Activated gamma-delta T cell (primary cell): ENCODE results near the gene DMKN.
"Not testable (repeated sequence)": the region's sequence is repeated elsewhere in the genome, so short reads cannot be mapped to it uniquely, and the experiment has no call there.

Experiments used
- DNase-seq: peaks from one replicate; lab custom pipeline; 2025; lab: John Stamatoyannopoulos, UW

Gene DMKN

DNA sequence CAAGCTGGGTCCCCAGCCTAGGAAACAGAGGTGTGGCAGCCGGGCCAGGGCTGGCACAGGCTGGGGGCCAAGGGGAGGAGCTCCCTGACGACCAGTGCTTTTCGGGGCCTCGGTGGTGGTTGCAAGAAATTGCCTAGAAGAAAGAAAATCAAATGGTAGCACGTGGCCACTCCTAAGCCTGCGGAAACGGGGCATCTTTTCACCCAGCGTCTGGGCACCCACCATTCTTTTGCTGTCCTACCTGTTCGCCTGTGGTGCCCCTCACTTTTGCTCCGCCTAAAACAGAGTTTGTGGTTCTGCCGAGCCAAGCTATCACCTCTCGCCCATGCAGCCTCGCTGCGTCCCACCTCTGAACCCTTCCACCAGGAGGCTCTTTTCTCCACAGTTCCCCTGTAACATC, 16.0 kb downstream of the DMKN start:
- DNase-seq = no peak

DNA sequence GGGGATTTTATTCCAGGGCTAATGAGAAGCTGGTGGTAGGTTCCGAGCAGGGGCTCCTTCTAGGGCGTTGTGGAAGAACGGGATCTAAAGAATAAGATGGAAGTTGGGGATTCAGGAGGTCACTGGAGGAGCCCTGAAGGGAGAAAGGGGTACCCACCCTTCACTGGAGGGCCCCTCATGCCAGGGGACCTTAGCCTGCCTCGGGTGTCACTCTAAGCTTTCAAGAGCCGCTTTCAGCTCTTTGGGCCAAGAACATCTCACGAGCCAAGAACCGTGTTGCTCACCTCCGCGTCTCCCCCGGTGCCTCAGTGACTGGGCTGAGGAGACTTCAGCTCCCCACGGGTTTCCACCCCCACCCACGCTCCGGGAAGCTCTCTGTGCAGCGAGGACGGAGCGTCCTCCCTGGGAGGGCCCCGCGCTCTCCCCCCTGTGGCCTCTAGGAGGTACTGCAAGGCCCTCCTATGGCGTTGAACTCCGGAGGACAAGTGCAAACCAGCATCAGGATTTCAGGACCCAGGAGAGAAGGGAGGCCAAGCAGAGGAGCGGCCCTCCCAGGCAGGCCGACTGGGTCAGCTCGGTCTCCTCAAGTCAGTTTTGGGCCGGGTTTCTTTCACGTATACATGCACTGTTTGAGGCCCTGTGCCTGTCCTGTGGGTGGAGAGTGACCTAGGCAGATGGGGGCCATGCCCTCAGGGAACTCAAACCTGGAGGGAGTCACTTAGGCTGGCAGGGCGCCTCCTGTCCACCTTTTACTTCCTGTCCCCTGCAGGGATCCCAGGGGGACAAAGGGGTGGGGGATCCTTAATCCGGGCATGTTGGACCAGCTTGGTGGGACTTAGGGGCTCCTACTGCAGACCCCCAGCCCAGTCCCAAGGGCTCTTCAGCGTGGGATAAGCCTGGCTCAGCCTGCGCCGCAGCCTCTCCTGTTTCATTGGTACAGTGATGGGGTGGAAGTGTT, 18.1 kb downstream of the DMKN start:
- DNase-seq = no peak

DNA sequence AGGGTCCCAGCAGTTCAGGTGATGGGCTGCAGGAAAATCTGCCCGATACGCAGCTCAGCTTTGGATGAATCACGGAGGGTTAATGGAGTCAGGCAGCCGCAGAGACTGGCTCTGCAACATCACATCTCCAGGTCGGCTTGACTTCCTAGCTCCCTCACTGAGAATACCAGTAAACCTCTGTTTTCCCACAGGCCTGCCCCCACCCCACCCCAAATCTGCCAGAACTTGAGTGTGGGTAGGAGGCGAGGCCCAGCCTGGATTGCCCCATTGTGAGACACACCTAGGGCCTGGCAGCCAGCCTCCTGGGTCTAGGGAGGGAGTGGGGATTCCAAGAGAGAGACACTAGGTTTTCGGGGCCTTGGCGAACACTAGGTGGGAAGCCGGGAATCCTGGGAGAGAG, 19.5 kb downstream of the DMKN start:
- DNase-seq = no peak

DNA sequence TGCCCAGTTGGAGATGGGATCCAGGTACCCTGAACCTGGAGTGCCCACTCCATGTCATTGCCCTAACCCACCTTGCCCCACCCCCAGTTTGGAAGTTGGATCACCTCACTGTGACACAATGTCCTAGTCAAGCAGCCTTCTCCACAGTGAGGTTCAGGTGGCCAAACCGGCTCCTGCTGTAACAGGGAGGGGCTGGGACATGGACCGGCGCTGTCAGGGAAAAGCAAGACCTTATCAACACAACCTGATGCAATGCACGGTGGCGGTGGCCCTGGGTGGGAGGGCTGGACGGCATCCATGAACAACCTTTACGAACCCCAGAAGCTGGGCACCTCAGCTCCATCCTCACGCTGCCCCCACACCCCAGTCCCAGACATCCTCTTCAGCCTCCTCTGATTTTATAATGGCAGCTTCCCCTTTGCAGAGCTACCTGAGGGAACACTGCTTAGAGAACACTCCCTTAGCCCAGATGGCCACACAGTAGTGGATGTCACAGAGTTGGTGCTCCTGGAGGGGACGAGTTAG, 21.6 kb downstream of the DMKN start:
- no peak for DNase-seq

DNA sequence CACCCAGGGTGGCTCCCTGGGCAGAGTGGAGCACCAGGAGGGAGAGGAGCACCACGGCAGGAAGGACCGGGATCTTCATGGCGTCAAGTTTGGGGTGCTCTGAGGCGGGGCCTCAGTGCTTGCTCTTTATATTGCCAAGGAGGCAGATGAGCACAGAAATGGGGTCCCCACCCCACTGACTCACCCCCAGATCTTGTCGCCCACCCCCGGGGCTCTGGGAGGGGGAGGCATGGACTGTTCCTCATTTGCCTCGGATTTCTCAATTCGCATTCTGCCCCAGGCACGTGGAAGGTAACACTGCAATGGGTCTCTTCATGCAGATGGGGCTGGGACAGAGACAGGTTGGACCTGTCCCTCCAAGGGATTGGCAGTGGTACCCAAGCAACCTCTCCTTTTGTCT, 23.1 kb downstream of the DMKN start, which contains the start of gene KRTDAP:
KRTDAP (minus strand) TSS at position 101 of the 400 bp plus-strand sequence; CDS start at position 79, 22 bp downstream.
- DNase-seq = no peak

DNA sequence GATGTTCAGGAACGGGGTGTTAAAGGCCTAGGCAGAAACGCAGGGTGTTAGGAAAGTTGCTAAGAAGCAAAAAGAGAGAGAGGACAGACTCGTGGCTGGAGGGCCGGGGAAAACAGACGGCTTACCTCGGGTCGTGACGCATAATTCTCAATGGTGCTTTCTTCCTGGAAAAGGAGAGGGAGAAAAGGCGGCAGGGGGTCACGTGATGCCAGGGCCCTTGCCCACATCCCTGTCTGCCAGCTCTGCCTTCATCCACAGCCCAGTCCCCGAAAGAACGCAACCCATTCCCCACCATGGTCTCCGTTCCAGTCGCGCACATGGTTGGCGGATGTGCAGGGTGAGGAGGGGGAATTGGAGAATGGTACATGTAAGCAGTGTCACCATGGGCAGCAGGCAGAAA, 24.8 kb downstream of the DMKN start:
- no peak for DNase-seq

DNA sequence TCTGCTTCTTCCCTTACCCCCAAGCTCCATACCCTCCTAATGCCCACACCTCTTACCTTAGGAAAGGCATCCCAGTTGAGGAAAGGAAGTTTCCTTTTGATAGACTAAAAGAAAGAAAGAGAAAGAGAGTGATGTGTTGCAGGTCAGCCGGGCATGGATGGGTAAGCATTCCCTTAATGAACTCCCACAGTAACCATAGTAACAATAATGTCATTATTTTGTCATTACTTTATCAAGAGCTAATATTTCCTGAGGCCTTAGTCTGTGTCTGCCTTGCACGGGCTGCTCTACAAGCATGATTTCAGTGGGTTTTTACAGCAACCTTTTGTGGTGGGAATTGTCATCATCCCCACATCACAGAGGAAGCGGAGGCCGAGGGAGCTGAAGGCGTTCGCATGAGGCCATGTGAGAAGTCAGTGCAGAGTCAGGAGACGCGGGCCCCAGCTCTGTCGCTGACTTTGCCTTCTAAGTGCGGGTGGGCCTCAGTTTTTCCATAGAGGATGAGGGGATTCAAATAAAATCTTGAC, 25.7 kb downstream of the DMKN start:
- no peak for DNase-seq

DNA sequence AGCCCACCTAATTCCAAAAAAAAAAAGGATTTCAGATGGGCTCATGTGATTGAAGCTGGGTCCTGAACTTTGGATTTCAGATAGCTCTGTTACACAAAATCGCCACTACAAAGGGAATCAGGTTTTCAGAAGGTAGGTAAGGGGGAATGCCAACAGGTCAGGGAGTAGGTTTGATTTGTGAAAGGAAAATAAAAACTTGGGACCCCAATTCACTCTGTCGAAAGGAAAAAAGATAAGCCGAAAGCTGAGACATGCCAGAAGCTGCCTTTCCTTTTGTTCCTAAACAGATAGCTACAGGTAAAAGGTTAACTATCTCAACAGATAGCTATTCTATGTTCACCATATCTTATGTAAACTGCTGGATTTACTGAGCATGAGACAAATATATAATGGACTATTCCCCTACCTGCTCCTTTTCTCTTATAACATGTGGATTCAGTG, 27.2 kb downstream of the DMKN start:
- no peak for DNase-seq

DNA sequence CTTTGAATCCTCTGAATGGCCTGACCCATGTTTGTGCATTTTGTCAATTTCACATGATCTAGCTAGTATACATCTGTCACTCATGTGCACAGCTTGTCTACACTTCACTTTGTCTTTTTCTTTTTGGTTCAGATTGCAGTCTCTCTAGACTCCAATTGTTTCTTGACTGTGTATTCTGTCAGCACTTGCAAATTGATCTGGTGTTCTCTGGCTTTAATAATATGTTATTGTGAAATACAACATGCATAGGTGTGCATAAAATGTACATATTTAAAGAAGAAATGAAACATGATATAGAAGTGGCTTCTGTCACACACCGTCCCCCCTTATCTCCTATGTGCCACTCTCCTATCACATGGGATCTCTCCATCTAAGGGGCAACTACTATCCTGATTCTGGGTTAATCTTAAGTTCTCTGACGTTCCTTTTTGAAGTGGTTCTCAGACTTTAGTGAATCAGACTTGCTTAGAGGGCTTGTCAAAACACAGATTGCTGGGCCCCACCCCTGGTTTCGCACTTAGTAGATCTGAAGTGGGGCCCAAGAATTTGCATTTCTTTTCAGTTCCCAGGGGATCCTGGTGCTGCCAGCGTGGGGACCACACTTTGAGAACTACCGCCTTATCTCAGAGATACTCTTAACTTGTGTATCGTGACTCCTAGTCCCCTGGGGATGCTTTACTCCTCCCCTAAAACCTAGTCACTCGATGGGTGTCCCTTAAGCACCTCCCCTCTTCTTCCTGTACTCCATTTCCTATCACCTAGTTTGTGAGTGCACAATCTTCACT, 29.0 kb downstream of the DMKN start:
- no peak for DNase-seq

DNA sequence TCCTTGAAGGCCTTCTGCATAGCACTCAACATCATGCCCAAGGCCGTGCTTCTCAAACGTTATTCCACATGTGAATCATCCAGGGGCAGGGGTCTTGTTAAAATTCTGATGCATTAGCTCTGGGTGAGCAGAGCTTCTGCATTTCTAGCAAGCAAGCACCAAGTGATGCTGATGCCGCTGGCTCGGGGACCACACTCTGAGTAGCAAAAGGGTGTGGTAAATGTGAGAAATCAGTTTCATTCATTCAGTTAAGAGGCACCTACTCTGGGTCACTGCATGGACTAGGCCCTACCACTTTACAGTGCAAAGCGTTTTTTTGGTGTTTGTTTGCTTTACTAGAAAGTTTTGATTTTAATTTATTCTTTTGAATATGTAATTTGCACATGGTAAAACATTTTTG, 30.4 kb downstream of the DMKN start:
- DNase-seq = no peak

DNA sequence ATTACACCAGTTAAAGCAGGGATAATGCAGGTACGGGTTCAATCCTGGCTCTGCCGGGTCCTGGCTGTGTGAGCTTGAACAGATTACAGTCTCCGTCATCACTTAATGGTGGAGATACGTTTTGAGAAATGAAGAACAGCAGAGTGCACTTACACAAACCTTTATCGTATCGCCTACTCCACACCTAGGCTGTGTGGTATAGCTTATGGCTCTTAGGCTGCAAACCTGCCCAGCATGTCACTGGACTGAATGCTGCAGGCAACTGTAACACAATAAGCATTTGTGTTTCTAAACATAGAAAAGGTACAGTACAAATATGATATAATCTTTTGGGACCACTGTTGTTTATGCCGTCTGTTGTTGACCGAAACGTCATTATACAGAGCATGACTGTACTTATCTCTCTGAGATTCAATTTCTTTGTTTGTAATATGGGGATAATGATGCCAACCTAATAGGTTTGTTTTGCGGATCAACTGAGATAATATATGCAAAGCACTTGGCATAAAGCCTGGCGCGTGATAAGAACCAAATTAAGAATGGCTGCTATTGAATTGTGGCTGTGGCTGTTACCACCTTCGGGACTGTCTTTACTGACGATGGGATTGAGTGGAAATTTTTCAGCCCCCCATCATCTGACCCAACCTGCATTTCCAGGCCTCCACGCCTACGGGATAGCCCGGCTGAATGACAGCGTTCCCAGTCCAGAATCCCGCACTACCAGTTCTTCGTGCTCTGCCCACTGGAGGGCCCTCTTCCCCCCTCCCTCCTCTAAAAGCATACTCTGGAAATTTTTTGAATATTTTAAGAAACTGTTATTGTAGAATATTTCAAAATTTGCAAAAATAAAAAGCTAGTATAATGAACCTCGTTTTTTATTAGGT, 34.4 kb downstream of the DMKN start:
- DNase-seq = no peak

DNA sequence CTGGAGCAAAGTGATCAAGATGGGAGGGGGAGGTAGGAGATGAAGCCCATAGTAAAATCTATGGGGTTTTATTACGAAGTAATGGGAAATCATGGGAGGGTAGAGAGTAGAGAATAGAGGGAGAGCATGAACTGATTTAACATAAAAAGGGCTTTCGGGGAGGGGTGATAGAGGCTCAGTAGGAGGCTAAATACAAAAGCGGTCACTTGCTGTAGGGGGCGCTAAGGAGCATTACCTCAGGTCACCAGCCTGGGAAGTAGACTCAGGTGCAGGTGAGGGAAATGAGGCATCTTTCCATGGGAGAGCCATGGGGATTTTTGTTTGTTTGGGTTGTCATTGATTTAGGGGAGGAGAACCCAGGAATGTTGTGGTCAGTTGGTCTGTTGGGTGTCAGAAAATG, 37.3 kb downstream of the DMKN start:
- no peak for DNase-seq

DNA sequence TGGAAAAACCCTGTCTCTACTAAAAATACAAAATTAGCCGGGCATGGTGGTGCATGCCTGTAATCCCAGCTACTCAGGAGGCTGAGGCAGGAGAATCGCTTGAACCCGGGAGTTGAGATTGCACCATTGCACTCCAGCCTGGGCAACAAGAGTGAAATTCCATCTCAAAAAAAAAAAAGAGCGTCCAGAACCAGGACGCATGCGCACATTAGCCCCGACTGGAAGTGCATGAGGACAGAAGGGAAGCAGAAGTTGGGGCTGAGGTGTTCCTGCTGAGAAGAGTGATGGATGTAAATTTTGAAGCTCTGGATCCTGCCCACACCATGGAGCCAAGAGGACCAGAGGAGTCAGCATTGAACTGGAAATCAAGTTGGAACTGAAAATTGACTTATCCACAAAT, 38.9 kb downstream of the DMKN start:
- not testable (repeated sequence) for DNase-seq

DNA sequence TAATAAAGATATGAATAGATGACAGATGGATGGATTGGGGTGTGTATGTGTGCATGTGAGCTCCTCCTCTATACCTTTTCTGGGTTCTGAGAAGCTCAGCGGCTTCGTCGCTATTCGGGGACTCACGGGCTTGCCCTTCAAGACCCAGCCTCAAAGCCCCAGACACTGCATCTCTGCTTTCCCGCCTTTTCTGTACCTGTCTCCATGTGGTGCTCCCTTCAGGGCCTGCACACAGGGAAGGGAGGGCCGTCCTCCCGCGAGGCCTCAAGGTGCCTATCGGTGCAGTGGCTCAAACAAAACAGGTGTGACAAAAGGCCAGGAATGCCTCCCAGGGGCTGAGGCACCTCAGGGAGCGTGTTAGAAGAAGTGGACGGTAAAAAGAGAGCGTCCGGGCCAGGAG, 39.3 kb downstream of the DMKN start:
- no peak for DNase-seq

DNA sequence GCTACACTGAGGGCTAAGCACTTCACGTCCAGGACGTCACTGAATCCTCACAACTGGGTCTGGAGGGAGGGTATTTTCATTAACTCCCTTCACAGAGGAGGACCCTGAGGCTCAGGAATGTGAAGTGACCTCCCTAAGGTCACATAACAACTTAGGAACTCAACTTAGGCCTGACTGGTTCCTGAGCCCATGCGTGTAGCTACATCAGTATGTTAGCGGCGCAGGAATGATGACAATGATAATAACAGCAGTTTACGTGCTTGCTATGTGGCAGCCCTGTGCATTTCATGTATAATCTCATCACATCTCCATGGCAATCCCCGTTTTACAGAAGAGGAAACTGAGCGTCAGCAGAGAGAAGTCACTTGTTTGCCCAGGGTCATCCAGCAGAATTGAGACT, 41.5 kb downstream of the DMKN start:
- no peak for DNase-seq

DNA sequence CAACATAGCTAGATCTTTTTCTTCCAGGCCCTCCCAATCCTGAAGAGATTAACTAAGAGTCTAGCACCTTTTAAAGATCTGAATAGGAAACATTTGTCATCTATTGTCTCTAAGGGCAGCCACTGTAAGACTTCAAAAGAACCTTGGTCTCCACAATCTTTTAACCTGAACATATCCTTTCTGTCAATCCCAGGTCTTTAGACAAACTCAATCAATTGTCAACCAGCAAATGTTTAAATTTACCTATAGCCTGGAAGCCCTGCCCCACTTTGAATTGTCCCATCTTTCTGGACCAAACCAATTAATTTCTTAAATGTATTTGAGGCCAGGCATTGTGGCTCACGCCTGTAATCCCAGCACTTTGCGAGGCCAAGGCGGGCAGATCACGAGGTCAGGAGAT, 42.4 kb downstream of the DMKN start:
- DNase-seq = not testable (repeated sequence)

DNA sequence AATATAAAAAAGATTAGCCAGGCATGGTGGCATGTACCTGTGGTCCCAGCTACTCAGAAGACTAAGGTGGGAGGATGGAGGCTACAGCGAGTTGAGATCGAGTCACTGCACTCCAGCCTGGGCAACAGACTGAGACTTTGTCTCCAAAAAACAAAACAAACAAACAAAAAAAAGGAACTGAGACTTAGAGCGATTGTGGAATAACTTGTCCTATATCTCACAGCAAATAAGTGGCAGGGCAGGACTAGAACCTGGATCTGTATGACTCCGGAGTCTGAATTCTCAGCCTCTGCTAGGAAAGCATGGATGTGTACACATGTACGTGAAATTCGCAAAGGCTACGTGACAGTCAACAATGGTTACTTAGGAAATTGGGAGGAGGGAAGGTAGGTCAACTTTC, 43.3 kb downstream of the DMKN start:
- DNase-seq = no peak

DNA sequence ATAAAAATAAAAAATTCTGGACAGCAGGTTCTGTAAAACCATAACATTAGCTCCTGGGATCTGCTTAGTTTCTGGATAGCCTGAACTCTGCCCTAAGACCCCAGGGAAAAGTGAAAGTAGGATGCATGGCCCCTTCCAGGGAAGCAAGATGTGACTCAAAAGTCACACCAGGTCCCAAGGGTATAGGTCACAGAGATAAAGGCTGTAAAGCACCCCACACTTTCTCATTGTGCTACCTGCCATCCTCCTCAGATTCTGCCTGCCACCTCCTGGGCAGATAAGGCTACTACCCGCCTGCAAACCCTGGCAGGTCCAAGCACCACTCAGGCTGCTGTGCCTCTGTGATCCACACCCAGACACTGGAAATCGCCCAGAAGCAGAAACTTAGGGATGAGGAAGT, 44.8 kb downstream of the DMKN start:
- no peak for DNase-seq

DNA sequence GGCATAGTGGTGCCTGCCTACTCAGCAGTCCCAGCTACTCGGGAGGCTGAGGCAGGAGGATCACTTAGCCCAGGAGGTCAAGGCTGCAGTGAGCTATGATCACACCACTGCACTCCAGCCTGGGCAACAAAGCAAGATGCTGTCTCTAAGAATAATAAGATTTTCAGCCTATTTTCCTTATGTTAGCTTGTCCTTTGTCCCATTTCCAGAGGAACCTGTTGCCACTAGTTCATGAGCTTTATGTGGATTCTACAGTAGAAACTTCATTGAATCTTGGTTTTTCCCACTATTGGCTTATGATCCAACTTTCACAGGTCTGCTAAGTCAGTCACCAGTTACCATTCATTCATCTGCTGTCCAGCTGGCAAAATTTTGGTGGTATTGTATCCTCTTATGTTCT, 47.2 kb downstream of the DMKN start:
- DNase-seq = no peak

DNA sequence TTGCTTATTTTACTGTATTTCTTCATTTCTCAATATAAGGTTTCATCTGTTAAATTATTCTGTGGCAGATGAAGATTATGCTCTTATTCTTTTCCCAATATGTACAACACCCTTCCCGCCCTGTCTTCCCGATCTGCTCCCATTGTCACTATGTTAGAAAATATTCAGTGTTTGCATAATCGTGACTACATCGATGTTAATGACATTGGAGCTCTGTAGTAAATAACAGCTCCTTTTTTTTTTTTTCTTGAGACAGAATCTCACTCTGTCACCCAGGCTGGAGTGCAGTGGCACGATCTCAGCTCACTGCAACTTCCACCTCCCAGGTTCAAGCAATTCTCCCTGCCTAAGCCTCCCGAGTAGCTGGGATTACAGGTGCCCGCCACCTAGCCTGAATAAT, 50.5 kb downstream of the DMKN start:
- DNase-seq = not testable (repeated sequence)

DNA sequence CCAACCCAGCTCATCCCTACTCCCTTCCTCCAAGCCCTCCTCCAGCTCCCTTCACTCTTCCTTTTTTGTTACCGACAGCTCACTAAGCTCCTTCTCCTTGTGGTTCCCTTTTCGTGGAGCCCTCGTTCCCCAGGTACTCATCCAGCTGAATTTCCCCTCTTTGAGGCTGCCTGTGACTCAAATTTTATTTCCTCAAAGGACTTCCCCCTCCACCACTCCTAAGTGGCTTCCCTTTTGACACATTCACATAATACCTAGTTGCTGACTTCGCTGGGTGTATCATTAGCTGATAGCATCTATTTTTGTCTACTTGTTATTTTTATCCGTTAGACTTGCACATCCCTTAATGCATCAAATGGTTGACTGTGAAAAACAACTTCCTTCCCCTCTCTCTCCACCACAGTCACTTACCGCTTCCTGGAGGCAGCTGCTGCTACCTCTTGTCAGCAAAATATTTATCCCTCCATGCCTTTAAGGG, 50.9 kb downstream of the DMKN start:
- DNase-seq = no peak
